Ovary (tissue), 3 donors: Measurements from ENCODE around the gene ARF5.

Experiments
- EP300 ChIP-seq: sonication (generic); formaldehyde crosslinking; IDR thresholded peaks from one replicate; pipeline ENCODE4 v1.6.1; 2017; ENCODE audit warnings: antibody characterized with exemption
- POLR2A ChIP-seq: fragments of 450-650 bp; IDR thresholded peaks from one replicate; pipeline ENCODE4 v1.6.1; 2017; ENCODE audit warnings: antibody characterized with exemption, mild to moderate bottlenecking, moderate library complexity
- TF ChIP-seq, protein P1 (sequence below), 3 donors: fragments of 450-650 bp in 2 of 3; fragments of 200-600 bp in 1 of 3; IDR thresholded peaks; one replicate each; pipeline versions ENCODE4 v1.5.1 to v1.8.0; 2016 to 2022; ENCODE audit warnings: antibody characterized with exemption in 3 of 3, mild to moderate bottlenecking in 1 of 3
- donor health status: DM: no; HTN: no; CAD: no.

DNA sequence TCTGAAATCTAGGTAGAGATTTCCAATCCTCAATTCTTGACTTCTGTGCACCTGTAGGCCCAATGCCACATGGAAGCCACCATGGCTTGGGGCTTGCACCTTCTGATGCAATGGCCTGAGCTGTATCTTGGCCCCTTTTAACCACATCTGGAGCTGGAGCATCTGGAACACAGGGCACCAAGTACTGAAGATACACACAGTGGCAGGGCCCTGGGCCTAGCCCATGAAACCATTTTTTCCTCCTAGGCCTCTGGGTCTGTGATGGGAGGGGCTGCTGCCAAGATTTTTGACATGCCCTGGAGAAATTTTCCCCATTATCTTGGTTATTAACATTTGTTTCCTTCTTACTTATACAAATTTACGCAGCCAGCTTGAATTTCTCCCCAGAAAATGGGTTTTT is 41.9 kb upstream of the ARF5 start:
- no peak for TF ChIP-seq POLR2A
- TF ChIP-seq, protein P1, sequence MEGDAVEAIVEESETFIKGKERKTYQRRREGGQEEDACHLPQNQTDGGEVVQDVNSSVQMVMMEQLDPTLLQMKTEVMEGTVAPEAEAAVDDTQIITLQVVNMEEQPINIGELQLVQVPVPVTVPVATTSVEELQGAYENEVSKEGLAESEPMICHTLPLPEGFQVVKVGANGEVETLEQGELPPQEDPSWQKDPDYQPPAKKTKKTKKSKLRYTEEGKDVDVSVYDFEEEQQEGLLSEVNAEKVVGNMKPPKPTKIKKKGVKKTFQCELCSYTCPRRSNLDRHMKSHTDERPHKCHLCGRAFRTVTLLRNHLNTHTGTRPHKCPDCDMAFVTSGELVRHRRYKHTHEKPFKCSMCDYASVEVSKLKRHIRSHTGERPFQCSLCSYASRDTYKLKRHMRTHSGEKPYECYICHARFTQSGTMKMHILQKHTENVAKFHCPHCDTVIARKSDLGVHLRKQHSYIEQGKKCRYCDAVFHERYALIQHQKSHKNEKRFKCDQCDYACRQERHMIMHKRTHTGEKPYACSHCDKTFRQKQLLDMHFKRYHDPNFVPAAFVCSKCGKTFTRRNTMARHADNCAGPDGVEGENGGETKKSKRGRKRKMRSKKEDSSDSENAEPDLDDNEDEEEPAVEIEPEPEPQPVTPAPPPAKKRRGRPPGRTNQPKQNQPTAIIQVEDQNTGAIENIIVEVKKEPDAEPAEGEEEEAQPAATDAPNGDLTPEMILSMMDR (IDR thresholded peaks at IDR 0.05), result no peak
- no peak for TF ChIP-seq EP300
